ENCODE results near the gene MTCL1.

The MTCL1 gene

GRCh38 chr18:8874872-8875271, 169.5 kb downstream of the MTCL1 start:
- peak; percentile 57 for DNase-seq

- no peak for DNase-seq
Measured at GRCh38 chr18:8876887-8877286, 171.5 kb downstream of the MTCL1 start.

GRCh38 chr18:8881103-8881502, 175.7 kb downstream of the MTCL1 start:
- DNase-seq: no peak
